DMS153 treated with DMSO at 0.1 percent for 48 hours (cell line): Measurements from ENCODE around the gene ANKRD12.
A peak's percentile ranks its signal among the peaks of the same experiment; 100 is the strongest.
"Not testable (repeated sequence)": the region's sequence is repeated elsewhere in the genome, so short reads cannot be mapped to it uniquely, and the experiment has no call there.

ENCODE experiments used
- DNase-seq: peaks from one replicate; lab custom pipeline; 2025; ENCODE audit not compliant: unreplicated experiment; lab: John Stamatoyannopoulos, UW

ANKRD12 gene

DNA sequence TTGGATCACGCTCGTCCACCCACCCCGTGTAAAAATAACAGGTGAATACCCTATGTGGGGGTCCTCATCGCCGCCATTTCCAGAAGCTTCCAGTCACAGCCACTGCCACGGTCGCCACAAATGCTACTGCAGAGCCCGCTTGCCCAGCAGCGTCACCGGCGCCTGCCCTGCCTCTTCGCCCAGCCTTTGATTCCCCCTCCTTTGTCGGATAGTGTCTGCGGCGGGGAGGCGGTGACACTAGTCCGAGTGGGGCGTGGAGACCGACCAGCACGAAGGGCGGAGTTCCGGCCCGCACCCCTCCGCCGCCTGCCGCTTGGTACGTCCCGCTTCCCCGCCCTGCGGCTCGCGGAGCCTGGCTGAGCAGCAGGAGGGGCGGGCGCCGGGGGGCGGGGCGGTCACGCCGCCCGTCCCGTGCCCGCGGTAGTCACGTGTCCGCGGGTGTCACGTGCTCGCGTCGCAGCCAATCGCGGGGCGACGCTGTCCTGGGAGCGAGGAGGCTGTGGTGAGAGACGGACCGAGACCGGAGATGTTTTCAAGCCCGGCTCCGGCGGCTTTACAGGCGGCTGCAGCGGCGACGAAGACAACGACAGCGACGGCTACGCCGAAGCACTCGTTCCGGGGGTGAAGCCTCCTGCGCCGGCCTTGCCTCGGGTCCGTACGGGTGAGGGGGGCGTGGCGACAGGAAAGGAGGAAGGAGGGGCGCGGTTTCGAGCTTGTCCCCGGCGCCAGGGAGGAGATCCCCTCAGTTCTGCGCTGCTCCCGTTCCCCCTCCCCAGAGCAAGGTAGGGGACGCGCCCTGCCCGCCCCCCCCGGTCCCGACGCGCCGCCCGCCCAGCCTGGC, at the start of gene ANKRD12:
TSS of gene ANKRD12 (plus strand) at position 467 of the 841 bp plus-strand sequence. CDS start 45,652 bp downstream, outside the sequence.
- peak; percentile 69 for DNase-seq

DNA sequence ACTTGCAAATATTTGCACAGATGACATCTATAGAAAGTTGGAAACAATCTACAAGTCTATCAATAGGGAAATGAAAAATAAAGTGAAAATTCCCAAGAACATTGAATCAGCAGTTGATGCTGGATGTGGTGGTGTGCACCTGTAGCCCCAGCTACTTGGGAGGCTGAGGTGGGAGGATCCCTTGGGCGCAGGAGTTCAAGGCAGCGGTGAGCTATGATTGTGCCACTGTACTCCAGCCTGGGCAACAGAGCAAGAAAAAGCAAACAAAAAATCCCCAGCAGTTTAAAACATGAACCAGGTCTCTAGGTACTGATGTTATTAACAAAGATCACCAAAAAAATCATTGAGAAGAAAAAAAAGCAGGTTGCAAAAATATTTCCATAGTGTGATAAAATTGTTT, 49.4 kb upstream of the ANKRD12 start:
- no peak for DNase-seq

DNA sequence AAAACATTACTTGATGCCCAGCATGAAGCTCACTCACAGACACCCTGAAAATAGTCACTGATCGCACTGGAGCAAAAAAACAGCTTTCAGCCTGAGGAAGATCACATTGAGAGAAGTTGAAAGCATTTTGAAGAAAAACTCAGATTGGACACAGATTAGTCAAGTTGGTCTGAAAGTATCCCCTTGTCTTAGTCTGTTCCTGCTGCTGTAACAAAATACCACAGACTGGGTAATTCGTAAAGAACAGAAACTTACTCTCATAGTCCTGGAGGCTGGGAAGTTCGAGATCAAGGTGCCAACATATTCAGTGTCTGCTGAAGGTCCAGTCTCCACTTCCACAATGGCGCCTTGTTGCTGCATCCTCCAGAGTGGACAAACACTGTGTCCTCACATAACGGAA, 48.3 kb upstream of the ANKRD12 start:
- DNase-seq: no peak

DNA sequence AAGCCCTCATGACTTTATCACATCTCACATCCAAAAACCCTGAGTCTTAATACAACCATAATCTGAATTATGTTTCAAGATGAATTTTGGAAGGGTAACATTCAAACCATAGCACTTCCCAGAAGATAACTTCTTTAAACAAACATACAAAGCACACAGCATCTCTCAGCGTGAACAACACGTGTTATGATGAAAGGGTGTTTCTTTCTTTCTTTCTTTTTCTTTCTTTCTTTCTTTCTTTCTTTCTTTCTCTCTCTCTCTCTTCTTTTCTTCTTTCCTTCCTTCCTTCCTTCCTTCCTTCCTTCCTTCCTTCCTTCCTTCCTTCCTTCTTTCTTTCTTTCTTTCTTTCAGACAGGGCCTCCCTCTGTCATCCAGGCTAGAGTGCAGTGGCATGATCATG, 47.9 kb upstream of the ANKRD12 start:
- not testable (repeated sequence) for DNase-seq

DNA sequence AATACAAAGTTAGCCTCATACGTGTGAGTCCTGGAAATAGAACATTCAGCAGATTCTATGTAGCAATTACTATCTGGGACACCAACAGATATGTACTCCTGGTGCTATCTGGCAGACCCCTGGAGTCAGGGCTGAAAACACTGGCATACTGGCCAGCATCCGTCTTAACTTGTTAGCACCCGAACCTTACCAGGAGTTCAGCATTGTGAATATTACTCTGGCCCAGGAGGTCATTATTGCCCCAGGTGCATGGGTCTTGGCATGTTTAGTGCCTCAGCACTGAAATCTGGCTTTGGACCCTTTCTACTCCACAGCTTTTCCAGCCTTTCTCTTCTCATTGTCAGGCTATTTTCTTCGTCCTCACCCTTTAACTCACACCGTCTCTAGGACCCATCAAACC, 46.0 kb upstream of the ANKRD12 start:
- DNase-seq: no peak

DNA sequence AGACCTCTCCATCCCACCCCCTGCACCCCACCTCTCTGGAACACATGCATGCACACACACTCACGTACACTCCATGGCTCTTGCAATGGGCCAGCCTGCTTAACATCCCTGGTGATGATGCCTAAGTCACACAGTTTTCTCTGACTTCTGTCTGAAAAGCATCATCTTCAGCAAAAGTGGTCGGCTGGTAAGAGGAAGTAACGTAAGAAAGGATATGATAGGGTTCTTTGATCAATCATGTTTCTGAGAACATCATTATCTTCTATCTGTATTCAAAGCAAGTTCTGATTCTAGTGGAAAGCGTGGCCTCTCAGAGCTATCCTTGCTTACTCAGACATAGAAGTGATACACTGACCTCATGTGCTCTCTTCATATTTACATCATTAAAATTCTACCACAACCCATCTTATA, 45.5 kb upstream of the ANKRD12 start:
- DNase-seq: no peak

DNA sequence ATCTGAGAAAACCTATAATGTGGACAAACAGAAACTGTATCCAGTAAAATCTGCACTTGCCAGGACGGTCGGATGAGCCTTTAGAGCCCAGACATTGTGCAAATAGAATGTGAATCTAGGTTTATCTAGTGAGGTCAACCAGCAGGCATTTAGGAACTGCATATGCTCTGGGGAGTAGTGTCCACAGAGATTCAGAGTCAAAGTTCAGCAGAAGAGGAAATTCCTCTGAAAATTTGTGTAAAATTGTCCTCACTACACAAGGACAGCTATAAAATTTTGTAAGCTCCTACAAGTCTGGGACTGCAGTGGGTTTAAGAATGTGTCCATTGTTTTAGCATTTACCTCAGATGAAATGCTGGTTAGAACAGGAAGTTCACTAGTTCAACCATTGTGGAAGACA, 43.9 kb upstream of the ANKRD12 start:
- no peak for DNase-seq

DNA sequence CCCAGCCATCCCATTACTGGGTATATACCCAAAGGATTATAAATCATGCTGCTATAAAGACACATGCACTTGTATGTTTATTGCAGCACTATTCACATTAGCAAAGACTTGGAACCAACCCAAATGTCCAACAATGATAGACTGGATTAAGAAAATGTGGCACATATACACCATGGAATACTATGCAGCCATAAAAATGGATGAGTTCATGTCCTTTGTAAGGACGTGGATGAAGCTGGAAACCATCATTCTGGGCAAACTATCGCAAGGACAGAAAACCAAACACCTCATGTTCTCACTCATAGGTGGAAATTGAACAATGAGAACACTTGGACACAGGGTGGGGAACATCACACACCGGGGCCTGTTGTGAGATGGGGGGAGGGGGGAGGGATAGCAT, 43.5 kb upstream of the ANKRD12 start:
- DNase-seq: not testable (repeated sequence)

DNA sequence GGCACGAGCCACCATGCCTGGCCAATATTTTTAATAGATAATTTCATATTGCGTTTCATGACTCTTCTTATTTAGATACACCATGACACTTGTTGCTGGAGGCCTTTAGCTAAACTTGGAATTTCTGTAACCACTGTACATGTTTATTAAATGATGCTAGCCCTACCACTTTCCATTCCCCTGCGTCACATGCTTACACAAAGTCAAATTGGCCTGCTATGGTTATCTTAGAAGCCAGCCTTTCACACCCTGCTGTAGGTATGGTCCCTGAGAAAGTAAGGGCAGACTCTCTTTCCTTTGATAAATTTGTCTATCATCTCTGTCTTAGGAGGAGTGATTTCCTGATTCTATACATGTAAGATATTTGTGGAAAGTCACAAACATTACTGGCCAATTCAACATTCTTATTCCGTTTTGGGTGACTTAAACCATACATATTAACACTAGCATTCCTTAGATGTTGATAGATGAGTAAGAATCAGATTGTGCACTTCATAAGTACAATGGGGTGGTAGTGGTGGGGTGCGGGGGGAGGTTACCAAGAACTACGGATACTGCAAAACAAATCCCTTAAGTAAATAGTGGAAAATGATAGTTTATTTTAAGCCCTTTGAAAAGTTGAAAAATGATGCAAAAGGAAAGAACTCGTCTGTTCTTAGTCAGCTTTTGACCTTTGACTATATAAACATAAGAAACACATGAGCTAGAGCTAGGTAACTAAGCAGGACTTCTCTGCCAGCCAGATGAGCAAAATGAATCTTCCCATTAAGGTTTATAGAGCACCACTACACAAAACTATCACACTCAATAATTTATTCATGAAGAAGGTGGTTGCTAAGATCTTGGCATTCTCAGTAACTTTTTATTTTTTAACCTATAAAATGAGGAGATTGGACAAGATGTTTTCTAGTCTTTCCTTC, 42.0 kb upstream of the ANKRD12 start:
- DNase-seq: no peak

DNA sequence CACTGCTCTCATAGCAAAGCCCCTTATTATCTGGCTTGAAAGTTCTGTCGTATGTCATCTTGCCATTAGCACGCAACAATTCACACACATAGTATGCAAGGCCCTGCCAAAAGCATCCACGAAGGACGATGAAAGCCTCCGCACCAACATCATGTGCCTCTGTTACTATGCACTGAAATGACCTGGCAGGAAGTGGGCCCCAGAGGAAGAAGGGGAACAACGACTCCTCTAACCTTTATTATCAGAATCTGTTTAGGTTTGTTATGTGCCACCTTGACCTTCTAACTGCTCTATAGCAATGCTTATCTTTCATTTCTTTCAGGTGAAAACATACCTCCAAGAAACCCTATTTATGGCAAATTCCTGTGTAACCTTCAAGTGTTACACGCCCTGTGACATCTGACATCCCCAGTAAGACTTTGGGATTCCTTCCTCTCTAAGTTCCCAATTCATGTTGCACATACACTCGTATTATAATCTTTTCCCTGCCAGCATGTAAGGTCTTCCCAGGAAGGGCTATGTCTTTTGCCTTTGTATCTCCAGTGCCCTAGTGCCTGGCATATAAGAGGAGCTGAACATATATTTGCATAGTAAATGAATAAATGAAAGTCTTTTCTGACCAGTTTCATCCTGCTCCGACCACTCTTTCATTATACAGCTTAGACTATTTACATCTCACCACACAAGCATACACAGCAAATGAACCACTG, 41.1 kb upstream of the ANKRD12 start:
- DNase-seq: no peak

DNA sequence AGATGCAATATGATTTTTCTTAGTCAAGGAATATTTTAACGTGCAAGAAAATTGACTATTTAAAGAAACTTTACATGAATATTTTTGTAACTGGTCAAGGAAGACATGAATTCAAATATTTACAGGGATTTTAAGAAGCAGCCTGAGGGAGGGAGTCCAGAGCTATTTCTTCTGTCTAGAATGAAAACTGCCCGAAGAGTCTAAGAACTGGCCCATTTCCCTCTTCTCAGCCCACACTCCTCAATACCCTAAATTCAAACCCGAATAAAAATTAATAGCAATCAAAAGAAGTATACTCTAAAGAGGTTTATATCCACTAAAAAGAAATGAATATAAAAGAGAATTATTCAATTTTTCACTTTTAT, 40.6 kb upstream of the ANKRD12 start:
- DNase-seq: no peak

DNA sequence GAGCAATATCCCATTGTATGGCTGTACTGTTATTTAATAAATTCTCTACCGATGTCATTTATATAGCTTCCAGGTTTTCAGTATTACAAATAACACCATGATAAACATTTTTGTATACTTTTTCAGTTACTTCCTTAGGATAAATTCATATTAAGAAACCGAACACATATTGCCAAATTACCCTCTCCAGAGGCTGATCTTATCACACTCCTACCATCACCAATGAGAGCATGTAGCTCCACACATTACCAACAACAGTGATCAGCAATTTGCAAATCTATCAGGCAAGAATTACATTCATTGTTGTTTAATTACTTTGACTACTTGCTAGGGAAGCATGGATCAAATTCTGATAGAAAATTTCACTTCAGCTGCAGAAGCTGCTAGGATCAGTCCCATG, 39.9 kb upstream of the ANKRD12 start:
- DNase-seq: no peak

DNA sequence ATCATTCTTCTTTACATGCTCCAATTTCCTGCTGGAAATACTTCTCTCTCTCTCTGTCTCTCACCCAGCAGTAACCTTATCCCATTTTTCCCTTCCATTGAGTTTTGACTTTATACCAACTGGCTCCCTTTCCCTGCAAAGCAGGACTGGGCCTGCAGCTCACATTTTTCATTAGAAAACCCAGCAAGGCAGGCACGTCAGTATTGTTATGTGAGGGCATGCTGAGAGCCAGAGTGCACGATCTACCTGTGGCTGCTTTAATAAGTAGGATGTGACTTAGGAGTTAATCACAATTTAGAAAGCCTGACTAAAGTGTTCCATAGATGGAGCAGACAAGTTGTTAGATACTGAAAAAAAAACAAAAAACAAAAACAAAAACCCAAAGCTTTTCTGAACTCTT, 39.2 kb upstream of the ANKRD12 start:
- no peak for DNase-seq

DNA sequence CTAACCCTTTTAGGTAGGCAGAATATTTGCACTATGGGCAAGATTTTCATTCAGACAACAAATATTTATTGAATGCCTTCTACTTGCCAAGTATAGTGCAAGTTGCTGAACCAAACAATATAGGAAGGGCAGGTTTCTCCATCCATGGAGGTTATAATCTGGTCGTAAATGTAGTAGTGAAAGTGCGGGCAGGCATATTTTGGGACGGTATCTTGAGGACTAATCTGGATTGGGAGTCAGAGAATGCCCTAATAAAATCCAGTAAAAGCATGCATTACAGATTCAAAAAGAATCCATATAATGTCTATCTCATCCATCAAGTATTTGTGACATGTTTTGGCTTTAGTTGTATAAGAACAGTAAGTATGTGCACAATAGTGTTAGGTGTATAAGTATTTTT, 35.8 kb upstream of the ANKRD12 start:
- no peak for DNase-seq

DNA sequence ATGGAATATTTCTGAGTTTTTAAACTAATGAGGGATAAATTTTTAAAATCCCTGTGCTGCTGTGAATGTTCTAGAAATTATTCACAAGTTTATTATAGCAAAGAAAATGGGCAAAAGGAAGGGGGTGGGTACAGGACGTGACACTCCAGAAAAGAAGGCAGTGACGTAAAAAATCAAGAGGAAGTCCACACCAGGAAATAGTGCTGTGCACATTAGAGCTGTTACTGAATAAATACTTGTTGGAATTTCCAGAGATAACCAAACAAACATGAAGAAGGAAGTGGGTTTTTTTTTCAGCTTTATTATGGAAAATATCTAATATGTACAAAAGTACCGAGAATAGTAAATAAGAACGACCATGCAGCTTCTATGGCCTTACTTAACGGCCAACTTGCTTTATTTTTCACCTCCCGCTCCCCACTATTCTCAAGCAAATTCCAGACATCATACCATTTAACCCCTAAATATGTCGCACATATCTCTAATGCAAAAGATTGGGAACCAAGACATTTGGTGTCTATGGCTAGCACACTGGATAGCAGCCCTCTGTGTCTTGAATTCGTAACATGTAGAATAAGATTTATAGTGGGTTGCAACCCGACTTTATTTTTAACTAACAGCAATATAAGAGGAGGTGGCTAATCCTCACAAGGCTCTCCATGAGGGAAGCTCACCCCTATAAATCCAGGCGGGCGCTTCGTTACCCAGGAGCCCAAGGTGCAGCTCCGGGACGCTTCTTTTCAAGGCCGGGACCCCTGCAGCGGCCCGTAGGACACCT, 34.7 kb upstream of the ANKRD12 start:
- peak; percentile 45 for DNase-seq

DNA sequence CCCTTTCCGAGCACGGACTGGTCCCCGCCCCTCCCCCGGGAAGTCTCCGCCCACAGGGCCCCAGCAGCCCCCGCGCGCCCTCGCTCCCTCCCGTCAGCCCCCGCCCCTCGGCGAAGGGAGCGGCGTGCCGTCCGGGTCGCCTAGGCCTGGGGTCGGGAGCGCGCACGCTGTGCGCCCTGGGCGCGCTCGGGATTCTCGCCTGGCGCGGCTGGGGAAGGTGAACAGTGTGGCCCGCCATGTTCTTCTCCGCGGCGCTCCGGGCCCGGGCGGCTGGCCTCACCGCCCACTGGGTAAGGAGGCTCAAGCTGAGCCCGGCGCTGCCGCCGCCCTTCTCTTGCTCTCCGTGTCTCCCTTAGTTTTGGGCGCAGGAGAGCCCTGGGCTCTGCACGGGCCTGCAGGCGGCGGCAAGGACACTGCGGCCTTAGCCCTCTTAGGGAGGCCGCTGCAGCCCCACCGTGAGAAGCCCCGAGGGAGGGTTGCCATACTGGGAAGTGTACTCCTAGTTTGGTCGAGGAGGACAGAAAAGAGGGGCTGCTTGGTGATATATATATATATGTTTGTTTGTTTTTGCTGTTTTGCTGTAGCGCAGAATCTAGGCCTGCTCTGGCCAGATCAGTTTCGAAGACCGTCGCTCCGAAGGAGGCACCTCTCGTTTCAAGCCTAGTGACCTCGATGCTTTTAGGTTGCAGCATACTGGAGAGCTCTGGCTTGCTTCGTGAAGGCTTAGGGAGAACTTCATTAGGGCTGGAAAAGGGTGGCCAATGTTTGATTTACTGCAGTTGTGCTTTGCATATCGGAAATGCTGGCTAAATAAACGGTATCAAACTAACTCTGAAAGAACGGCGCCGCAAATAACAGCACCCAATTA, 33.8 kb upstream of the ANKRD12 start, which contains the start of gene NDUFV2:
TSS of gene NDUFV2 (plus strand) at position 192 of the 868 bp plus-strand sequence. CDS start at position 237, 45 bp downstream.
- peak; percentile 5 for DNase-seq

DNA sequence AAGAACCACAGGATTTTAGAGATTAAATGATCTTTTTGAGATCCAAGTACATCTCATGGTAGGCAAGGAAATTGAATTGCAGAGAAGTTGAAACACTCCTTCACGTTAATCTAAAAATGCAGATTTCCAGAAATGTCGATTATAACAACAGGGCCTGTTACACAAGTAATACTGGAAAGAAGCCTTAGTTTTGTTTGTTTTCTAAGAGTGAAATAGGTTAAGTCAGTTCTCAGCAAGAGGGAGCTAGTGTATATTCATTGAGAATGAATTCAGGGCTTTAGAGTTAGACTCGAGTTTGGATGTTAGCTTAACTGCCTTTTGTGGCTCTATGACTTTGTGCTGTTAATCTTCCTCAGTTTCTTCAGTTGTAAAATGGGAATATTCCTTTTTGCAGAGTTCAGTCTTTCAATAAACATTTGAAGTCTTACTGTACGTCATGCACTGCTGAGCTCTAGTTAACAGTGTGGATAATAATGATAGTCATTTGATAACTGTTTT, 33.2 kb upstream of the ANKRD12 start:
- DNase-seq: no peak

DNA sequence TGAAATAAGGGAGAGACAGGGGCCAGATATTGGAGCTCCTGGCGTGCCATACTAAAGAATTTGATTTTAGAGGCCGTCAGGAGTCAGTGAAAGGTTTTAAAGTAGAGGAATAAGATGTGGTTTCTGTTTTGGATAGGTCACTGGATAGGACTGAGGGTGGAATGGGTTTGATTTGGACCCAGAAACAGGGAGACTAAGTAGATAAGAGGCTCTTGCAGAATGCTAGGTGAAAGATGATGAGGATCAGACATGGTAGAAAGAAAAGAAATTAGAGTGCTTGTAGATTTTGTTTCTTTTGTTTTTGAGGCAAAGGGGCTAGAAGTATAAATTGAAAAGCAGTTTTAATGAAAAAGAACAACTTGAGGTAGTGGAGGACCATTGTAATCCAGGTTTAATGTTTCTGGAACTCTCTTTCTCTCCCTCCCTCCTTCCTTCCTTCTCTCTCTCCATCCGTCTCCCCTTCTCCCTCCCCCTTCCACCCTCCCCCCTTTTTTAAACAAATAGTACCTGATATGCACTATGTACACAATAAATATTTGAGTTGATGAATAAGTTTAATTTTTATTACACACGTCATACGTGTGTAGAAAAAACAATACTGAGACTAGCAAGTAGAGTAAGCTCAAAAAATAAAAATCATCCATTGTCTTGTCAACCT, 32.2 kb upstream of the ANKRD12 start:
- DNase-seq: no peak

DNA sequence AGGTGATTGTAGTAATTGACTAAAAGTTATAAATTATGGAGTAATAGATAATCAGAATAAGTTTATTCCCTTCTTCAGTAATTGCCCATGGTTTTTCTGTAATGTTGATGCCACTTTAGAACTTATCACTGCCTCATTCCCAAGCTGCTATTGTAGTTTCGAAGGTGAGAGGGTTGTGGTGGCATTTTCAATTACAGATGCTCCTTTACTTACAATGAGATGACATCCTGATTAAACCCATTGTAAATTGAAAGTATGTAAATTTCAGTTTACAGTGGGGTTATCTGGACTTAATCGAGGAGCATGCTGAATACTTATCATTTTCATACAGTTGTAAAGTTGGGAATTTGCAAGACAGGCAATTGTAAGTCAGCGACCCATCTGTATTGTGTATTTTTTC, 31.2 kb upstream of the ANKRD12 start:
- no peak for DNase-seq
